GM18526 (cell line): ENCODE data around the gene AKAP6.

Experiments used
- POLR2A ChIP-seq: IDR thresholded peaks from 3 replicates; pipeline ENCODE4 v1.6.1; 2011; ENCODE audit not compliant: insufficient read length; ENCODE audit errors: extremely low read depth

The AKAP6 gene

DNA sequence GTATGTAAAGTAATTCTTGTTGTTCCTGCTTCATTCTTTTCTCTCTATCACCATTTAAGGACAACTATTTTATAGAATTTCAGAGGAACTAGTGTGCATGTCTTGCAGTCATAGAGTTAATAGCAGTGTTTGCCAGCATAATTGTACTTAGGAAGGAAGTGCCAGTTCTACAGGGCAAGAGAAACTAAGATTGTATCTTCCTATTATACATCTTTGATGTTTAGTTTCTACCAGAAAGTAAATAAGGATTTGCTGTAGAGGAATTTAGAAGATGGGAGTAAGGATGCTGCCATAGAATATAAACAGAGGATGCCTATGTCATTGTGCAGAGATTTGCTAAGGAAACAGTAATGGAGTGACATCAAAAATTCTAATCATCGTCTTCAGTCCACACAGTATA, 338.7 kb downstream of the AKAP6 start:
- no peak for TF ChIP-seq POLR2A

DNA sequence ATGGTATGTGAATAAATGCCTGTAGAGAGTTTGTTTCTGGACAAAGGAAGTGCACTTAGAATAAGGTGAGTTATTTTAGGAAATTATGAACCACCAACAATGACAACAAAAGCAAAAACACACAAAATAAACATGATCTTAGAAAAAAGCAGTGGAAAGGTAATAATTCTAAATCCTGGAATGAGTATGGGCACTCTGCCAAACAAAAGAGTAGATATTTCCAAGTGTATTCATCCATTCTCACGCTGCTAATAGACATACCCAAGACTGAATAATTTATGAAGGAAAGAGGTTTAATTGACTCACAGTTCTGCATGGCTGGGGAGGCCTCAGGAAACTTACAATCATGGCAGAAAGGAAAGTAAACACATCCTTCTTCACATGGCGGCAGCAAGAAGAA, 340.3 kb downstream of the AKAP6 start:
- TF ChIP-seq POLR2A: no peak

DNA sequence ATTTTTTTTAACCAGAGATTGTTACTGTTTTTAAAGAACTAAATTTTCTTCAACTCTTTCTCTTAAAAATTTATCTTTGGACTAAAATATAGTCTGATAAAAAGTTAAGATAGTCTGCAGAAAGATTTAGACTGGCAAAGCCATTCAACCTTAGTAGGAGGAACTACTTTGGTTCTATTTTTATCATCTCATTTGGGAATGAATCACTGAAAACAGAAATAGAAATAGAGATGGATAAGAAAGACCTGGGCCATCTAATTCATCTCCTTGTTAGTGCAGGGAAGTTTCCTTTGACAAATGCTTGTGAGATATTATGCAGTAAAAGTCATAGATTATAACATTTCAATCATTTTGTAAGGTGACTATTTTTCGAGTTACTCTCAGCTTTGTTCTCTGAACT, 346.3 kb downstream of the AKAP6 start:
- no peak for TF ChIP-seq POLR2A

GRCh38 chr14:32677129-32677780, 348.2 kb downstream of the AKAP6 start:
- TF ChIP-seq POLR2A: no peak

- no peak for TF ChIP-seq POLR2A
These were observed 349.0 kb downstream of the AKAP6 start for GRCh38 chr14:32678088-32678487.

DNA sequence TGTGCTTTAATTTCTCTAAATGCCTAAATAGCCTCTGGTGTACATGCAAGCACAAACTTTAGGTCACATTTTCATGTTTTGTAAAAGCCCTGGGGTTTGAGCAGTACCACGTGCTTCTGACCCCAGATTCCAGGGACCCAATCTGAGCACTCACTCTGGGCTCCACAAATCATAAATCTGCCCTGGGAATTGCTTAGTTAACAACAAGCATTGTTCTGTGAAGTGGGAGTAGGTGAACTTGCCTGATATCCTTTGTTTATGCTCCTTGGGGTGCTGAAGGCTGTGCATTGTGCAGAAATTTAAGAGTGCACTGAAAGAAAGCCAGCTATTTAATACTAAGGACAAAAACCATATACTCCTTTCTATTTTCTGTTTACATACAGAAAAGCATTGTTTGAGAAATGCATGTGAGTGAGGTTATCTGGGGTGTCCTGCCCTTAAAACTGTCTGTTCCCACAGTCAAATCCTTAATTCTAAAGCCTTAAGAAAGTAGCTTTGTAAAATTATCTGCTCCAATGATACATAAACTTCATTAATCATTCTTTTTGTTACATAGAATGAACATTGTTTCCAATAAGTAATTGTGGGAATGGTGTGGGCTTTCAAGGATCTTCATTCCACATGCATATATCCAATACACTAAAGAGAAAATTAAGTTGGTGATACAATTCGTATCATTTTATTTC, 351.0 kb downstream of the AKAP6 start:
- no peak for TF ChIP-seq POLR2A

GRCh38 chr14:32681598-32681997, 352.5 kb downstream of the AKAP6 start:
- no peak for TF ChIP-seq POLR2A

GRCh38 chr14:32682214-32682613, 353.1 kb downstream of the AKAP6 start:
- TF ChIP-seq POLR2A: no peak

- TF ChIP-seq POLR2A: no peak
These were observed 354.6 kb downstream of the AKAP6 start for GRCh38 chr14:32683679-32684078.

- no peak for TF ChIP-seq POLR2A
These were observed 359.8 kb downstream of the AKAP6 start for GRCh38 chr14:32688941-32689340.

DNA sequence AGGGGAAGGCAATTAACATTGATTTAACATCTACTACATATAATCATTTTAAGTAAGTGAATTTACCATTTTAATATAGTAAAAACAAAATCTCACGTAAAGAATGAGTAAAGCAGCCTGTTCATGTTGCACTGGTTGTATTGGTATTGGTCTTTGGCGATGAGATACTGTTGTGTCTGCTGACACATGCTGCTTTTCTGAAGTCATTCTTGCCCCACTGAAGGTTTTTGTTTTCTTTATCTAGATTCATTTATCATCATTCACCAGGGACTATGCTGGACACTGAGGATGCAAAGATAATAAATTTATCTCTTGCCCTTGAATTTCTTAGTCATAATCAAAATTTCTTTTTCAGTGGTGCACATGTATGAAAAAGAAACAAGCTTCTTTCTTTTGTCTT, 363.3 kb downstream of the AKAP6 start:
- no peak for TF ChIP-seq POLR2A

GRCh38 chr14:32693114-32693513, 364.0 kb downstream of the AKAP6 start:
- TF ChIP-seq POLR2A: no peak

GRCh38 chr14:32694795-32695449, 365.8 kb downstream of the AKAP6 start:
- TF ChIP-seq POLR2A: no peak

GRCh38 chr14:32696325-32697091, 367.4 kb downstream of the AKAP6 start:
- TF ChIP-seq POLR2A: no peak

GRCh38 chr14:32697114-32697513, 368.0 kb downstream of the AKAP6 start:
- no peak for TF ChIP-seq POLR2A

DNA sequence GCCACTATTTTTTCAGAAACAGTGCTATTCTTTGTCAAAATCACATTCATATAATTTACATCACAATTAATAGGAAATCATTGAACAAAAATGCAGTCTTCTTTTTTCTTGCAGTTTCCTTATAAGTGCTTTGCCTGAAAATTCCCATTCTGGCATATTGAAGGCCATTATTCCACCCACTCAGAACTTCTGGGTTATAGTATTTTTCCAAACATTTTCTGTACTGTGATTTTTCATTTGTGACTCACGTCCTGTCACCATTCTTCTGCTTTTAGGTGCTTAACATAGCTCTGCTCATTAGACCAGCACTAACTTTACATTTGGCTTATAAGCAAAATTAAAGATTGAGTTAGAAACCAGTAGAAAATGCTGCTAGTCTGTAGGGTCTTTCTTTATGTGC, 368.6 kb downstream of the AKAP6 start:
- TF ChIP-seq POLR2A: no peak
